ENCODE data around the gene KY.
"Not testable (repeated sequence)": the region's sequence is repeated elsewhere in the genome, so short reads cannot be mapped to it uniquely, and the experiment has no call there.

Gene KY

GRCh38 chr3:134600206-134600605 lies 50.6 kb downstream of the KY start:
- Histone ChIP-seq H3K36me3 (replicated peaks; ENCODE audit: insufficient read depth, low read length) (no peaks in the 10 kb centered on the region), H3K27me3 (replicated peaks; ENCODE audit: insufficient read depth, low read length) (no peaks in the 10 kb centered on the region), H3K4me2 (ENCODE audit: low read depth, low read length) (no peak overlapping the region), H3K9me2 (replicated peaks; ENCODE audit: insufficient read depth, low read length) (no peaks in the 10 kb centered on the region), H3F3A (ENCODE audit: insufficient read depth, low read length) (no peaks in the 10 kb centered on the region), H3K27ac (ENCODE audit: low read length) (no peak overlapping the region), H4K20me1 (ENCODE audit: insufficient read depth, low read length) (no peaks in the 10 kb centered on the region), H3K4me3 (ENCODE audit: low read length) (no peak overlapping the region), H3K9ac (ENCODE audit: low read length) (no peak overlapping the region), H3K4me1 (ENCODE audit: low read length) (no peaks in the 10 kb centered on the region; the same call in 1 of the 2 replicates), H3K9me3 (replicated peaks; ENCODE audit: insufficient read depth, low read length) (no peaks in the 10 kb centered on the region), H2AFZ (ENCODE audit: low read length) (no peak overlapping the region), H3K79me2 (ENCODE audit: low read length) (no peaks in the 10 kb centered on the region)
- no peak for TF ChIP-seq EZH2phosphoT487 (IDR thresholded peaks at IDR 0.05; ENCODE audit: low read length)
- no peak for TF ChIP-seq EZH2 (optimal IDR thresholded peaks at IDR 0.05; ENCODE audit: low read depth, low read length)
- no peak for TF ChIP-seq CTCF (IDR thresholded peaks at IDR 0.05; ENCODE audit: low read length)
- no peak for DNase-seq

- no peaks in the 10 kb centered on the region; the same call in 1 of the 2 replicates for H3K4me1 ChIP-seq (ENCODE audit: low read length)
- no peaks in the 10 kb centered on the region for H3K9me2 ChIP-seq (replicated peaks; ENCODE audit: insufficient read depth, low read length)
- H3K27me3 ChIP-seq (replicated peaks; ENCODE audit: insufficient read depth, low read length) = no peaks in the 10 kb centered on the region
- H3K9me3 ChIP-seq (replicated peaks; ENCODE audit: insufficient read depth, low read length) = no peaks in the 10 kb centered on the region
- no peak overlapping the region for H3K4me3 ChIP-seq (ENCODE audit: low read length)
- TF ChIP-seq CTCF (IDR thresholded peaks at IDR 0.05; ENCODE audit: low read length) (no peak), EZH2phosphoT487 (IDR thresholded peaks at IDR 0.05; ENCODE audit: low read length) (no peak), EZH2 (optimal IDR thresholded peaks at IDR 0.05; ENCODE audit: low read depth, low read length) (no peak)
- H3K36me3 ChIP-seq (replicated peaks; ENCODE audit: insufficient read depth, low read length) = no peaks in the 10 kb centered on the region
- no peaks in the 10 kb centered on the region for H3K79me2 ChIP-seq (ENCODE audit: low read length)
- H3K9ac ChIP-seq (ENCODE audit: low read length) = no peak overlapping the region
- H4K20me1 ChIP-seq (ENCODE audit: insufficient read depth, low read length) = no peaks in the 10 kb centered on the region
- no peak overlapping the region for H3K4me2 ChIP-seq (ENCODE audit: low read depth, low read length)
- H2AFZ ChIP-seq (ENCODE audit: low read length) = no peak overlapping the region
- H3K27ac ChIP-seq (ENCODE audit: low read length) = no peak overlapping the region
- DNase-seq = no peak
- H3F3A ChIP-seq (ENCODE audit: insufficient read depth, low read length) = no peaks in the 10 kb centered on the region
These were observed 51.9 kb downstream of the KY start for GRCh38 chr3:134598763-134599545.

- Histone ChIP-seq H3K36me3 (replicated peaks; ENCODE audit: insufficient read depth, low read length) (no peaks in the 10 kb centered on the region), H3K4me1 (ENCODE audit: low read length) (no peaks in the 10 kb centered on the region; the same call in 1 of the 2 replicates), H3K27me3 (replicated peaks; ENCODE audit: insufficient read depth, low read length) (no peaks in the 10 kb centered on the region), H4K20me1 (ENCODE audit: insufficient read depth, low read length) (no peaks in the 10 kb centered on the region), H3F3A (ENCODE audit: insufficient read depth, low read length) (no peaks in the 10 kb centered on the region), H3K4me3 (ENCODE audit: low read length) (no peak overlapping the region), H3K27ac (ENCODE audit: low read length) (no peak overlapping the region), H2AFZ (ENCODE audit: low read length) (no peak overlapping the region), H3K9ac (ENCODE audit: low read length) (no peak overlapping the region), H3K79me2 (ENCODE audit: low read length) (no peaks in the 10 kb centered on the region), H3K9me2 (replicated peaks; ENCODE audit: insufficient read depth, low read length) (no peaks in the 10 kb centered on the region), H3K4me2 (ENCODE audit: low read depth, low read length) (no peak overlapping the region), H3K9me3 (replicated peaks; ENCODE audit: insufficient read depth, low read length) (no peaks in the 10 kb centered on the region)
- no peak for DNase-seq
- TF ChIP-seq EZH2phosphoT487 (IDR thresholded peaks at IDR 0.05; ENCODE audit: low read length) = no peak
- TF ChIP-seq CTCF (IDR thresholded peaks at IDR 0.05; ENCODE audit: low read length) = no peak
- TF ChIP-seq EZH2 (optimal IDR thresholded peaks at IDR 0.05; ENCODE audit: low read depth, low read length) = no peak
These were observed 53.3 kb downstream of the KY start for GRCh38 chr3:134597390-134597970.

GRCh38 chr3:134594986-134595385 lies 55.8 kb downstream of the KY start:
- not testable (repeated sequence) for H2AFZ ChIP-seq (ENCODE audit: low read length); H4K20me1 ChIP-seq (ENCODE audit: insufficient read depth, low read length); H3K27ac ChIP-seq (ENCODE audit: low read length); H3F3A ChIP-seq (ENCODE audit: insufficient read depth, low read length); H3K27me3 ChIP-seq (replicated peaks; ENCODE audit: insufficient read depth, low read length); H3K36me3 ChIP-seq (replicated peaks; ENCODE audit: insufficient read depth, low read length); H3K79me2 ChIP-seq (ENCODE audit: low read length); H3K4me3 ChIP-seq (ENCODE audit: low read length); H3K9me2 ChIP-seq (replicated peaks; ENCODE audit: insufficient read depth, low read length); H3K9me3 ChIP-seq (replicated peaks; ENCODE audit: insufficient read depth, low read length); H3K4me2 ChIP-seq (ENCODE audit: low read depth, low read length); H3K4me1 ChIP-seq (ENCODE audit: low read length); H3K9ac ChIP-seq (ENCODE audit: low read length); DNase-seq
